Panc1 (cell line): ENCODE measurements around the gene ITPKB. TPM values are rescaled to one million over a fixed set of nuclear protein-coding genes. Genes with fewer than 3 reads are reported as not detected.

ENCODE experiments used
- ATAC-seq: fragments of 200-7000 bp; cut with Tn5 transposase; 2 replicates; pipeline ENCODE4 v1.9.1; 2020; ENCODE audit warnings: mild to moderate bottlenecking, moderate library complexity
- BruUV-seq: library from RNA; stranded (reverse); fragments of 400-500 nt; replicated peaks from 2 replicates; lab custom pipeline; 2021; lab: Mats Ljungman, UMichigan
- CTCF ChIA-PET: fragments of 300-600 bp; sonication (Branson Sonifier 250); formaldehyde crosslinking; loops from one replicate; lab custom pipeline; 2022; ENCODE audit warnings: antibody characterized with exemption; lab: Charles Lee
- POLR2A ChIA-PET: fragments of 300-600 bp; sonication (Branson Sonifier 250); formaldehyde crosslinking; loops from one replicate; lab custom pipeline; 2022; ENCODE audit warnings: antibody characterized with exemption; lab: Charles Lee
- DNase-seq: peaks from one replicate; pipeline ENCODE4 v3.0.0-alpha.2; 2010; ENCODE audit warnings: low read depth, low spot score
- H3K27ac ChIP-seq: 2 replicates; pipeline ENCODE4 v1.5.1; 2011; ENCODE audit warnings: mild to moderate bottlenecking, low read length, inconsistent platforms
- H3K27me3 ChIP-seq: fragments of 200-500 bp; sonication (Bioruptor generic); 2 replicates; pipeline ENCODE4 v1.6.0; 2014; ENCODE audit warnings: low read length, inconsistent platforms; ENCODE audit not compliant: control insufficient read depth, insufficient read depth
- H3K36me3 ChIP-seq: fragments of 200-500 bp; sonication (Bioruptor generic); 2 replicates; pipeline ENCODE4 v1.5.1; 2014; ENCODE audit warnings: inconsistent platforms, mild to moderate bottlenecking, low read length, moderate library complexity; ENCODE audit not compliant: control insufficient read depth, insufficient read depth
- H3K4me1 ChIP-seq: 2 replicates; pipeline ENCODE4 v1.5.1; 2011; ENCODE audit warnings: inconsistent platforms, mild to moderate bottlenecking, low read length, moderate library complexity; ENCODE audit not compliant: control insufficient read depth, insufficient read depth
- H3K4me3 ChIP-seq, 2 experiments: 2 replicates each; pipeline ENCODE4 v1.5.1; 2011 to 2012; ENCODE audit warnings: low read depth in 2 of 2, low read length in 2 of 2, mild to moderate bottlenecking in 2 of 2, inconsistent platforms in 1 of 2, moderate library complexity in 1 of 2
- H3K9me3 ChIP-seq: fragments of 200-500 bp; sonication (Bioruptor generic); 2 replicates; pipeline ENCODE4 v1.5.1; 2014; ENCODE audit warnings: low read depth, mild to moderate bottlenecking, inconsistent platforms, low read length, moderate library complexity; ENCODE audit not compliant: control insufficient read depth, insufficient read depth
- POLR2AphosphoS5 ChIP-seq: IDR thresholded peaks from 2 replicates; pipeline ENCODE4 v1.6.1; 2012; ENCODE audit warnings: mild to moderate bottlenecking, low read depth, low read length, moderate library complexity
- SIN3A ChIP-seq: IDR thresholded peaks from 2 replicates; pipeline ENCODE4 v1.6.1; 2012; ENCODE audit warnings: low read depth, mild to moderate bottlenecking, low read length, moderate library complexity, borderline replicate concordance; ENCODE audit not compliant: insufficient read depth
- in situ Hi-C: cut with HindIII; loops from 2 replicates; pipeline ENCODE4 v1.10.0; 2016; ENCODE audit warnings: low sequenced_read_pairs, low pct_unique_long_range_greater_than_20kb
- intact Hi-C: fragments of 100-400 bp; cut with micrococcal nuclease; formaldehyde crosslinking; loops from one replicate; pipeline ENCODE4 v1.10.0; 2022; ENCODE audit not compliant: unreplicated experiment
- total RNA-seq: library from RNA; stranded (reverse); gene quantifications from one replicate; pipeline ENCODE4 v1.2.1, GENCODE V29; 2021; ENCODE audit not compliant: unreplicated experiment
- TF ChIP-seq, protein P1 (sequence below), 2 experiments: IDR thresholded peaks; 2 replicates each; pipeline ENCODE4 v1.6.1; 2011 to 2012; ENCODE audit warnings: low read depth in 2 of 2, control low read depth in 1 of 2, low read length in 1 of 2, mild to moderate bottlenecking in 1 of 2, moderate library complexity in 1 of 2; ENCODE audit not compliant: insufficient read depth in 1 of 2

The ITPKB gene
- total RNA-seq, 1 experiment from 2014 or later = 10.9 TPM

DNA sequence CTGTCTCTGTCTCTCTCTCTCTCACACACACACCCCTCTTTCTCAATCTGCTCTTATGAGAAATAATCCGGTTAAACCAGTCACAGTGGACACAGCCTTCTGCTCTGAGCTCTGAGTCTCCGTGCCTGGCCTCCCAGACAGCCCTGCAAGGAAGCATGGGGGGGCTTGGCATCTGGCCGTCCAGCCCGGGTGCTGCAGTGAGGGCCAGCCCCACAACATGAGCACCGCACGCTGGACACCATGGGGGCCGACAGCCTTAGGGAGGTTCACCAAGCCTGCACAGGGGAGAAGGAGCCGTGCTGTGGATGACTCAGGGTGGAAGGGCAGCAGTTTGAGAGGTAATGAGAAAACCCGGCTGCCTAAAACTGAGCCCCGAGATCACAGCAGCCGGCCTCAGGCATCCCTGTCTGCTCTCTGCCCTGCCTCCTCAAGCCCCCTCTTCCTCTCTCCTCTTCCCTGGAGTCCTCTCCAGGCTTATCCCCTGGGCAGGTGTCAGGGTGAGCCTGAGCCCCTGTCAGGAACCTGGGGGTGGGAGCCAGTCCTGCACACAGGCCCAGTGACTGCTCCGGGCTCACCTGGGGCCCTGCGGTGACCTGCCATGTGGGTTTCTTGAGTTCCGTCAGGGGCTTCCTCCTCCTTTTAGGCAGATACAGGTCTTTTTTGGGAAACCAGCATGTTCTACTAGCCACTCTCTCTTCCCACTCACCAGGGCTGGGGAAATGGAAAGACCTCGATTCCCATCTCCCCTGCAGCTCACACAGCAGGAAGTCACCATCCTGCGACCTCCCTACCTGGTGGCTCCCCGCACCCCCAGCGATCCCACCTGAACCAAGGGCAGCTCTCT, 92.8 kb downstream of the ITPKB start:
- BruUV-seq = no TSS peak
- Histone ChIP-seq H3K36me3 (no peaks in the 10 kb centered on the region), H3K27me3 (no peaks in the 10 kb centered on the region), H3K9me3 (no peaks in the 10 kb centered on the region), H3K4me1 (no peaks in the 10 kb centered on the region), H3K27ac (no peak overlapping the region), H3K4me3 (no peak overlapping the region)
- ChIA-PET POLR2A (no interaction called here), CTCF (no interaction called here)
- intact Hi-C loops (no loop called here), in situ Hi-C loops (no loop called here)
- no peak for DNase-seq
- ATAC-seq = no peak
- TF ChIP-seq, protein P1, sequence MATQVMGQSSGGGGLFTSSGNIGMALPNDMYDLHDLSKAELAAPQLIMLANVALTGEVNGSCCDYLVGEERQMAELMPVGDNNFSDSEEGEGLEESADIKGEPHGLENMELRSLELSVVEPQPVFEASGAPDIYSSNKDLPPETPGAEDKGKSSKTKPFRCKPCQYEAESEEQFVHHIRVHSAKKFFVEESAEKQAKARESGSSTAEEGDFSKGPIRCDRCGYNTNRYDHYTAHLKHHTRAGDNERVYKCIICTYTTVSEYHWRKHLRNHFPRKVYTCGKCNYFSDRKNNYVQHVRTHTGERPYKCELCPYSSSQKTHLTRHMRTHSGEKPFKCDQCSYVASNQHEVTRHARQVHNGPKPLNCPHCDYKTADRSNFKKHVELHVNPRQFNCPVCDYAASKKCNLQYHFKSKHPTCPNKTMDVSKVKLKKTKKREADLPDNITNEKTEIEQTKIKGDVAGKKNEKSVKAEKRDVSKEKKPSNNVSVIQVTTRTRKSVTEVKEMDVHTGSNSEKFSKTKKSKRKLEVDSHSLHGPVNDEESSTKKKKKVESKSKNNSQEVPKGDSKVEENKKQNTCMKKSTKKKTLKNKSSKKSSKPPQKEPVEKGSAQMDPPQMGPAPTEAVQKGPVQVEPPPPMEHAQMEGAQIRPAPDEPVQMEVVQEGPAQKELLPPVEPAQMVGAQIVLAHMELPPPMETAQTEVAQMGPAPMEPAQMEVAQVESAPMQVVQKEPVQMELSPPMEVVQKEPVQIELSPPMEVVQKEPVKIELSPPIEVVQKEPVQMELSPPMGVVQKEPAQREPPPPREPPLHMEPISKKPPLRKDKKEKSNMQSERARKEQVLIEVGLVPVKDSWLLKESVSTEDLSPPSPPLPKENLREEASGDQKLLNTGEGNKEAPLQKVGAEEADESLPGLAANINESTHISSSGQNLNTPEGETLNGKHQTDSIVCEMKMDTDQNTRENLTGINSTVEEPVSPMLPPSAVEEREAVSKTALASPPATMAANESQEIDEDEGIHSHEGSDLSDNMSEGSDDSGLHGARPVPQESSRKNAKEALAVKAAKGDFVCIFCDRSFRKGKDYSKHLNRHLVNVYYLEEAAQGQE (IDR thresholded peaks at IDR 0.05; ENCODE audit: insufficient read depth in 1 of 2, low read depth in 2 of 2, low read length in 1 of 2) = no peak
- TF ChIP-seq POLR2AphosphoS5 = no peak

DNA sequence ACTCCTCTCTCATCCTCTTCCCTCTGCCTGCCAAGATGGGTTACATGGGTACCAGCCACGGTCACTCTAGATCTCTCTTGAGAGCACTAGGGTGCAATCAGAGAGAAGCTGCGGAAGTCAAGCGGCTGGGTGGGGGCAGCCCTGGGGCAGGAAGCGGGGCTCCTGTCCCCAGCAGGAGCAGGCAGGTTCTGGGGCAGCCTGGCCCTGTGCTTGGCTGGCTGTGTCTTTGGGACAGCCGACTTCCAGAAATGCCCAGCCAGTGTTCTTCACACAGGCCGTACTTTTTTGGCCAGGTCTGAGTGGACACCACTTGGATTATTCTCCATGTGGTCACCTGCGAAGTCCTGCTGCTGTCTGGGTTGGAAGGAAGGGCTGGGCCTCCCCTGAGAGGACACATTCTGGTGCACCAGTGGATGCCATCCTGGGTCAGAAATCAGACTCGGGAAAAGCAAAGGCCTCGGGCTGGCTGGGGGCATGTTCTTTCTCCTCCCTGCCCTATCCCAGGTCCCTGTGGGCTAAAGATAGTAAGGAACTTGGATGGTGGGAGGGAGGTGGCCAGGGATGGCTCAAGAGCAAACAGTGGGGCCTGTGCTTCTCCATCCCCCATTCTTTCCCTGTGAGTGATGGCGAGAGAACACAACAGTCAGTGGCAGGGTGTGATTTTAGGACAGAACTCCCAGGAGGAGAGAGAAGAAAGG, 93.7 kb downstream of the ITPKB start:
- intact Hi-C loops = no loop called here
- no peaks in the 10 kb centered on the region for H3K36me3 ChIP-seq
- no peak for ATAC-seq
- POLR2A ChIA-PET = no interaction called here
- H3K9me3 ChIP-seq = no peaks in the 10 kb centered on the region
- no peak for DNase-seq
- no peaks in the 10 kb centered on the region for H3K27me3 ChIP-seq
- BruUV-seq = no TSS peak
- no peaks in the 10 kb centered on the region for H3K4me1 ChIP-seq
- no peak overlapping the region for H3K27ac ChIP-seq
- CTCF ChIA-PET = no interaction called here
- no peak overlapping the region for H3K4me3 ChIP-seq
- in situ Hi-C loops = no loop called here
- TF ChIP-seq SIN3A (no peak), POLR2AphosphoS5 (no peak)
- TF ChIP-seq, protein P1 (IDR thresholded peaks at IDR 0.05; ENCODE audit: insufficient read depth in 1 of 2, low read depth in 2 of 2, low read length in 1 of 2) = no peak
